ENCODE results near the gene ZGPAT. TPM values are rescaled to one million over a fixed set of nuclear protein-coding genes. Genes with fewer than 3 reads are reported as not detected.

The ZGPAT gene
- total RNA-seq, 2 experiments from 2014 or later, result 15.3 to 21.9 TPM

- ATAC-seq, result peak; percentile 7
Measured at GRCh38 chr20:63737945-63738686, 30.3 kb downstream of the ZGPAT start.

GRCh38 chr20:63738687-63739129, 30.9 kb downstream of the ZGPAT start:
- Mint-ChIP-seq H3K4me1 (peaks cover 21% of the 10 kb centered on the region), H3K4me3 (no peak overlapping the region), H3K9me3 (ENCODE audit: low read depth) (no peaks in the 10 kb centered on the region), H3K36me3 (ENCODE audit: low read depth) (peaks cover 8% of the 10 kb centered on the region), H3K27ac (no peak overlapping the region), H3K27me3 (no peaks in the 10 kb centered on the region)
- intact Hi-C loops (cut with DNase I, micrococcal nuclease), result loop anchor here (1.0 to 10.0 kb wide), 6 partner anchors 41 to 299 kb away; partner anchors contain the start of genes C20orf204 (in 1 of the 2), SAMD10 (in 1 of the 2) and TNFRSF6B (in 1 of the 2)
- CTCF ChIA-PET, result no interaction called here
- DNase-seq (peak; percentile 61), ATAC-seq (no peak)
- POLR2A ChIA-PET, result no interaction called here

More at GRCh38 chr20:63737945-63738686, 30.3 kb downstream of the ZGPAT start:
- intact Hi-C loops (cut with DNase I, micrococcal nuclease), result loop anchor here (1.0 to 10.0 kb wide), 6 partner anchors 41 to 299 kb away; partner anchors contain the start of genes C20orf204 (in 1 of the 2), SAMD10 (in 1 of the 2) and TNFRSF6B (in 1 of the 2)
- H3K4me3 Mint-ChIP-seq, result no peak overlapping the region
- H3K36me3 Mint-ChIP-seq (ENCODE audit: low read depth), result peaks cover 11% of the 10 kb centered on the region
- peak; percentile 57 for DNase-seq
- H3K27me3 Mint-ChIP-seq, result no peaks in the 10 kb centered on the region
- H3K9me3 Mint-ChIP-seq (ENCODE audit: low read depth), result no peaks in the 10 kb centered on the region
- ChIA-PET POLR2A (no interaction called here), CTCF (interaction anchor here (0.5 to 1.3 kb wide), 2 partner anchors 80 to 85 kb away, joined by 3 read pairs; partner anchors contain the start of genes RTEL1 and STMN3)
- H3K27ac Mint-ChIP-seq, result no peak overlapping the region
- H3K4me1 Mint-ChIP-seq, result peaks cover 21% of the 10 kb centered on the region

- Mint-ChIP-seq H3K9me3 (ENCODE audit: low read depth) (no peaks in the 10 kb centered on the region), H3K36me3 (ENCODE audit: low read depth) (peaks cover 4% of the 10 kb centered on the region), H3K27ac (no peak within 1 kb of the TSS), H3K4me1 (peaks cover 19% of the 10 kb centered on the region), H3K27me3 (no peaks in the 10 kb centered on the region), H3K4me3 (peak within 1 kb of the TSS; percentile 33)
- CTCF ChIA-PET, result no interaction called here
- ATAC-seq (peak; percentile 58), DNase-seq (peak; percentile 79)
- intact Hi-C loops (cut with DNase I, micrococcal nuclease), result loop anchor here (1.0 to 10.0 kb wide), 9 partner anchors 32 to 298 kb away; partner anchors contain the start of genes ARFRP1 (in 2 of the 2), C20orf204 (in 1 of the 2), RTEL1 (in 1 of the 2) and SAMD10 (in 1 of the 2)
- POLR2A ChIA-PET, result no interaction called here
Measured at GRCh38 chr20:63739130-63740069, 31.6 kb downstream of the ZGPAT start, which contains the start of gene SLC2A4RG. TSS of gene SLC2A4RG (plus strand) at chr20:63739776. CDS start at chr20:63739913, 137 bp downstream.

GRCh38 chr20:63740070-63740626, 32.3 kb downstream of the ZGPAT start:
- H3K27me3 Mint-ChIP-seq, result no peaks in the 10 kb centered on the region
- intact Hi-C loops (cut with DNase I, micrococcal nuclease), result loop anchor here (1.0 to 5.0 kb wide), 3 partner anchors 33 to 81 kb away; partner anchors contain the start of genes ARFRP1 (in 2 of the 2), RTEL1 (in 1 of the 2) and ZGPAT (in 1 of the 2)
- peak overlapping the region; percentile 33 for H3K4me3 Mint-ChIP-seq
- DNase-seq, result peak; percentile 63
- peaks cover 4% of the 10 kb centered on the region for H3K36me3 Mint-ChIP-seq (ENCODE audit: low read depth)
- POLR2A ChIA-PET, result no interaction called here
- H3K9me3 Mint-ChIP-seq (ENCODE audit: low read depth), result no peaks in the 10 kb centered on the region
- ATAC-seq, result peak; percentile 3
- peaks cover 19% of the 10 kb centered on the region for H3K4me1 Mint-ChIP-seq
- CTCF ChIA-PET, result interaction anchor here (0.6 to 1.6 kb wide), 6 partner anchors 13 to 234 kb away, joined by 3 to 5 read pairs (median 3); partner anchors contain the start of gene PTK6
- H3K27ac Mint-ChIP-seq, result no peak overlapping the region

- CTCF ChIA-PET, result interaction anchor here (0.6 to 1.6 kb wide), 6 partner anchors 13 to 233 kb away, joined by 3 to 5 read pairs (median 3); partner anchors contain the start of gene PTK6
- Mint-ChIP-seq H3K4me3 (peak overlapping the region; percentile 33), H3K4me1 (peaks cover 15% of the 10 kb centered on the region), H3K27me3 (no peaks in the 10 kb centered on the region), H3K36me3 (ENCODE audit: low read depth) (peaks cover 2% of the 10 kb centered on the region), H3K27ac (no peak overlapping the region), H3K9me3 (ENCODE audit: low read depth) (no peaks in the 10 kb centered on the region)
- intact Hi-C loops (cut with DNase I, micrococcal nuclease), result loop anchor here (1.0 to 5.0 kb wide), 3 partner anchors 33 to 82 kb away; partner anchors contain the start of genes ARFRP1 (in 2 of the 2), RTEL1 (in 1 of the 2) and ZGPAT (in 1 of the 2)
- ATAC-seq (peak; percentile 20), DNase-seq (peak; percentile 60)
- POLR2A ChIA-PET, result interaction anchor here (0.6 kb wide), 1 partner anchor 27 kb away, joined by 3 read pairs; no protein-coding TSS in a partner anchor
Measured at GRCh38 chr20:63740627-63741353, 33.0 kb downstream of the ZGPAT start.

GRCh38 chr20:63741354-63741675, 33.5 kb downstream of the ZGPAT start:
- intact Hi-C loops (cut with DNase I, micrococcal nuclease), result loop anchor here (2.0 to 5.0 kb wide), 2 partner anchors 34 to 83 kb away; partner anchors contain the start of genes ARFRP1 (in 1 of the 2), RTEL1 (in 1 of the 2) and ZGPAT (in 1 of the 2)
- H3K4me1 Mint-ChIP-seq, result peaks cover 9% of the 10 kb centered on the region
- DNase-seq (no peak), ATAC-seq (no peak)
- no peaks in the 10 kb centered on the region for H3K27me3 Mint-ChIP-seq
- peaks cover 2% of the 10 kb centered on the region for H3K36me3 Mint-ChIP-seq (ENCODE audit: low read depth)
- POLR2A ChIA-PET, result interaction anchor here (0.6 kb wide), 1 partner anchor 28 kb away, joined by 3 read pairs; no protein-coding TSS in a partner anchor
- peak overlapping the region; percentile 33 for H3K4me3 Mint-ChIP-seq
- H3K9me3 Mint-ChIP-seq (ENCODE audit: low read depth), result no peaks in the 10 kb centered on the region
- no peak overlapping the region for H3K27ac Mint-ChIP-seq
- CTCF ChIA-PET, result interaction anchor here (1.2 to 1.6 kb wide), 4 partner anchors 14 to 232 kb away, joined by 3 to 5 read pairs (median 4); partner anchors contain the start of gene PTK6

- no peak for ATAC-seq
- intact Hi-C loops (cut with DNase I, micrococcal nuclease), result loop anchor here (2.0 to 5.0 kb wide), 2 partner anchors 35 to 83 kb away; partner anchors contain the start of genes ARFRP1 (in 1 of the 2), RTEL1 (in 1 of the 2) and ZGPAT (in 1 of the 2)
- Mint-ChIP-seq H3K36me3 (ENCODE audit: low read depth) (peaks cover 2% of the 10 kb centered on the region), H3K4me1 (peaks cover 4% of the 10 kb centered on the region), H3K9me3 (ENCODE audit: low read depth) (no peaks in the 10 kb centered on the region), H3K27me3 (no peaks in the 10 kb centered on the region), H3K4me3 (peak overlapping the region; percentile 33), H3K27ac (no peak overlapping the region)
- DNase-seq, result no peak
- POLR2A ChIA-PET, result interaction anchor here (0.6 kb wide), 1 partner anchor 28 kb away, joined by 3 read pairs; no protein-coding TSS in a partner anchor
- CTCF ChIA-PET, result interaction anchor here (0.5 to 1.6 kb wide), 4 partner anchors 14 to 204 kb away, joined by 3 to 5 read pairs (median 4); partner anchors contain the start of gene PTK6
Measured at GRCh38 chr20:63741676-63742380, 34.0 kb downstream of the ZGPAT start.

- ATAC-seq (no peak), DNase-seq (no peak)
- POLR2A ChIA-PET, result interaction anchor here (0.6 kb wide), 2 partner anchors 101 to 123 kb away, joined by 3 to 6 read pairs; no protein-coding TSS in a partner anchor
- Mint-ChIP-seq H3K9me3 (ENCODE audit: low read depth) (no peaks in the 10 kb centered on the region), H3K36me3 (ENCODE audit: low read depth) (peaks cover 2% of the 10 kb centered on the region), H3K27me3 (no peaks in the 10 kb centered on the region), H3K4me3 (no peak overlapping the region), H3K27ac (no peak overlapping the region), H3K4me1 (no peaks in the 10 kb centered on the region)
- CTCF ChIA-PET, result interaction anchor here (0.5 kb wide), 1 partner anchor 159 kb away, joined by 3 read pairs; no protein-coding TSS in a partner anchor
- intact Hi-C loops (cut with DNase I, micrococcal nuclease), result loop anchor here in 1 of 2 experiments (5.0 kb wide), 1 partner anchor 35 kb away; the partner anchor contains the start of genes ARFRP1 and ZGPAT
Measured at GRCh38 chr20:63742381-63743024, 34.7 kb downstream of the ZGPAT start.
